Measurements from ENCODE around the gene RHEB.

GRCh38 chr7:151453326-151453791 is 66.3 kb downstream of the RHEB start:
- TF ChIP-seq, protein P1, sequence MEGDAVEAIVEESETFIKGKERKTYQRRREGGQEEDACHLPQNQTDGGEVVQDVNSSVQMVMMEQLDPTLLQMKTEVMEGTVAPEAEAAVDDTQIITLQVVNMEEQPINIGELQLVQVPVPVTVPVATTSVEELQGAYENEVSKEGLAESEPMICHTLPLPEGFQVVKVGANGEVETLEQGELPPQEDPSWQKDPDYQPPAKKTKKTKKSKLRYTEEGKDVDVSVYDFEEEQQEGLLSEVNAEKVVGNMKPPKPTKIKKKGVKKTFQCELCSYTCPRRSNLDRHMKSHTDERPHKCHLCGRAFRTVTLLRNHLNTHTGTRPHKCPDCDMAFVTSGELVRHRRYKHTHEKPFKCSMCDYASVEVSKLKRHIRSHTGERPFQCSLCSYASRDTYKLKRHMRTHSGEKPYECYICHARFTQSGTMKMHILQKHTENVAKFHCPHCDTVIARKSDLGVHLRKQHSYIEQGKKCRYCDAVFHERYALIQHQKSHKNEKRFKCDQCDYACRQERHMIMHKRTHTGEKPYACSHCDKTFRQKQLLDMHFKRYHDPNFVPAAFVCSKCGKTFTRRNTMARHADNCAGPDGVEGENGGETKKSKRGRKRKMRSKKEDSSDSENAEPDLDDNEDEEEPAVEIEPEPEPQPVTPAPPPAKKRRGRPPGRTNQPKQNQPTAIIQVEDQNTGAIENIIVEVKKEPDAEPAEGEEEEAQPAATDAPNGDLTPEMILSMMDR (IDR thresholded peaks at IDR 0.05), result no peak
- no peak for TF ChIP-seq POLR2A (IDR thresholded peaks at IDR 0.05)

Data from body of pancreas (tissue), 4 donors.